HT-29 (cell line): ENCODE measurements around the gene MIER1. TPM values are rescaled to one million over a fixed set of nuclear protein-coding genes. Genes with fewer than 3 reads are reported as not detected.
"Not testable (repeated sequence)": the region's sequence is repeated elsewhere in the genome, so short reads cannot be mapped to it uniquely, and the experiment has no call there.

Source experiments
- DNase-seq: peaks from one replicate; pipeline ENCODE4 v3.0.0-alpha.2; 2015; ENCODE audit warnings: low spot score
- total RNA-seq: library from RNA; depleted of rRNA; stranded (reverse); fragments of >200 nt; shearing (Covaris generic); gene quantifications from 2 replicates; pipeline ENCODE4 v1.2.3, GENCODE V29; 2014; rRNA removed

Gene MIER1
- 10.8 and 12.5 TPM in 2 replicates for total RNA-seq

DNA sequence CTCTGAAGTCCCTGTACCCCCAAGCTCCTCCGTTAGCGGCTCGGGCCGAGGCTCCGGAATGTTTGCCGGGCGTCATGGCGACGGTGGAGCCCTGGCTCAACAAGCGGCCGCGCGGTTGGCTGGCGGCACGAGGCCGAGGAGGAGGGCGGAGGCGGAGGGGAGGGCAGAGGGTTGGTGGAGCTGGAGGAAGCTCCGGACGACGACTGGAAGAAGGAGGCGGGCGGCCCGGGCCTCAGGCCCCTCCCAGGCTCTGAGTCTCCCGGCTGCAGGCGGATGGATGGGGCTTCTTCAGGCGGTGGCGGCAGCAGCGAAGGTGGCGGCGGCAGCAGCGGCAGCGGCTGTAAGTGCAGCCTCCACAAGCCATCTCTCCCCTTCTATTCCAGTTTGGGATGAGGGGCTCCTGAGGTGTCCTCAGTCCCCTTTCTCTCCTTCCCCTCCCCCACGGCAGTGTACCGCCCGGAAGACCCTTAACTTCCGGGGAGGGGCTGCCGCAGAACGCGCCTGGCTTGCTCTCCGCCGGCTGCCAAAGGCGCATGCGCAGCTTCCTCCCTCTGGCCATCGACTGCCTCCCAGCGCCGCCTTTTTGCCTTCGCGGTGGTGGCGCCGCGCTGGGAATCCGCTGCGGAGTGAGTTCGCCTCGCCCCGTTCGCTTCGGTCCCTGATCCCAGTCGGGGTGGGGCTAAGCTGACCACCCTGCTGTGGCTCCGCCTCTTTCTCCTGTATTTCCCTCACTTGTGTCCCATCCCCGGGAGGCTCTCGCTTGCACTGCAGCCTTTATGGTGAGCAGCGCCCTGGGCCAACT is at the start of gene MIER1, which contains the start of gene DNAI4:
Gene MIER1 (plus strand): TSS at position 235 of the 802 bp plus-strand sequence. CDS start 39 bp downstream, at position 274.
Gene DNAI4 (minus strand): TSS at position 101 of the 802 bp plus-strand sequence. CDS start 25 bp downstream, at position 76.
- DNase-seq: peak; percentile 99

DNA sequence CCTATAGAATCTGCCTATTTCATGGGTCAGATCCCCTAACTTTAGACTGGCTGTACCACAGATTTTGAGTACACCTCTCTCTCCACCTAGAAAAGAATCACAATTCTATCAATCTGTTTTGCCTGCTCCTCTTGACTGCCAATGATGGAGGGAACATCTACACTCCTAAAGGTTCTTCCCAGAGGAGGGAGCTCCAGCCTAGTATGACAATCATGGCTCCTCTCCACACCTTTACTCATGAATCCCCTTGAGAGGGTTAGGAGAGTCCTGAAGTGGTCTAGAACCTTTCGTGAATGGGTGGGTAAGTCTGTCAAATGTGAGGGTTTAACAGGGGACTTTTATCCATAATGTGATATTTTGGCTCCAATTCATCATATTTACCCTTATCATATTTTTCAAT is 48.1 kb upstream of the MIER1 start:
- DNase-seq: no peak

DNA sequence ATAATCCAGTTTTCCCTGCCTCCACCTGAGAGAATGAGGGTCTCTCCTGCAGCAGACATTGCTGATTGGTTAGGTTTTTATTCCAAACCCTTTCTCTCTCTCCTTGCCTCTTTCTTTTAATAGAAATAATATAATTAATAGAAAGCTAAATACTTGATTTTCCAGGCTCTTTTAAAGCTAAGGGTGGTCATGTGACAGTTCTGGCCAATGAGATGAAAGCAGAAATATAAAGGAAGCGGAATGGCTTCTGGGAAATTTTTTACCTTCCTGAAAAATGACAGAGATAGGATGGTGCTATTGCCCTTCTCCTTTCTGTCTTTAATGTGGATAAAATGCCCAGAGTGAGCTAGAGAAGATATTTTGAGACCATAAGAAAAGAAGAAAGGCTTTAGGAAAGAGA is 35.8 kb upstream of the MIER1 start:
- DNase-seq: no peak

DNA sequence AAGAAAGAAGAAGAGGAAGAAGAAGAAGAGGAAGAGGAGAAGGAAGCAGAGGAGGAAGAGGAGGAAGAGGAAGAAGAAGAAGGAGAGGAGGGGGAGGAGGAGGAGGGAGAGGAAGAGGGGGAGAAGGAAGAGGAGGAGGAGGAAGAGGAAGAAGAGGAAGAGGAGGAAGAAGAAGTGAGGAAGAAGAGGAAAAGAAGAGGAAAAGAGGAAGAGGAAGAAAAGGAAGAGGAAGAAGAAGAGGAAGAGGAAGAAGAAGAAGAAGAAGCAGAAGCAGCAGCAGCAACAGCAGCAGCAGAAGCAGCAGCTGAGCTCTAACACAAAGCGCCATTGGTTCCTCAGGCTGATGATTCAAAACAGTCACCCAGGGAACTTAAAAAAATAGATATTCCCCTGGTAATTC is 34.2 kb upstream of the MIER1 start:
- no peak for DNase-seq

DNA sequence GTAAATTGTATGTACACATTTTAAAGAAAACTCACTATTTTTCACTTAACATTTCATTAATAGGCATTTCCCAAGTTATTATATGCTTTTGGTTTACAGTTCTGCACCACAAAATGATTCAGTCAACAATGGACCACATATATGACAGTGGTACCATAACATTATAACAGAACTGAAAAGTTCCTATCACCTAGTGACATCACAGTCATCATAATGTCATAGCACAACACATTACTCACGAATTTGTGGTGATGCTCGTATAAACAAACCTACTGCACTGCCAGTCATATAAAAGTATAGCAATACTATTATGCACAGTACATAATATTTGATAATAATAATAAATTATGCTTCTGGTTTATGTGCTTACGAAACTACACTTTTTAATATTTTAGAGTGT is 31.1 kb upstream of the MIER1 start:
- DNase-seq: no peak

DNA sequence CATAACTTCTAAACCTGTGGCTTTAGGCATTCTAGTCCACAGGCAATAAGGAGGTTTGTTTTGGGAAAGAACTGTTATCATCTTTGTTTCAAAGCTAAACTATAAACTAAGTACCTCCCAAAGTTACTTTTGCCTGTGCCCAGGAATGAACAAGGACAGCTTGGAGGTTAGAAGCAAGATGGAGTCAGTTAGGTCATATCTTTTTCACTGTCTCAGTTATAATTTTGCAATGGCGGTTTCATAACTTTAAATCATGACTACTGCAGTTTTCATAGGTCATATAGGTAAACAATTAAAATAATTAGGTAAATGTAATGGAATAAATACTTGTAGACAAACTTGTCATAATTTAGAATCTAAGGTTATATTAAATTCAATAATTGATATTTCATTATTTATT is 9.6 kb upstream of the MIER1 start:
- DNase-seq: not testable (repeated sequence)

DNA sequence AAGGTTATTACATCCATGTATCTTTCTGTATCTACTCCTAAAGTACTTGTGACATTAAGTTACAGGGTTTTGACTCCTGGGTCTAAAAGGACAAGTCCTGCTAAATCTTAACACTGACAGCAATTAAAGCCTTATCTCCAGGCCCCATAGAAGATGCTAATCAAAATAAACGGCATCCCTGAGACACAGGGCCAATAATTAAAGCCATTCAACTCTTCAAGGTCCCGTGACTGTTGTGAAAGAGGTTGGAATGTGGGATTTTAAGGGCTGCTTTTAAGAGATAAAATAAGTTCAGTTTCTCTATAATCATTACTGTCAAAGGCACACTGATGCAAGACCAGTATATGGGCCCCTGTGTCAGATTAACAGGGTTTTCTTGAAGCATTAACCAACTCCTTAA is 8.5 kb upstream of the MIER1 start:
- no peak for DNase-seq

DNA sequence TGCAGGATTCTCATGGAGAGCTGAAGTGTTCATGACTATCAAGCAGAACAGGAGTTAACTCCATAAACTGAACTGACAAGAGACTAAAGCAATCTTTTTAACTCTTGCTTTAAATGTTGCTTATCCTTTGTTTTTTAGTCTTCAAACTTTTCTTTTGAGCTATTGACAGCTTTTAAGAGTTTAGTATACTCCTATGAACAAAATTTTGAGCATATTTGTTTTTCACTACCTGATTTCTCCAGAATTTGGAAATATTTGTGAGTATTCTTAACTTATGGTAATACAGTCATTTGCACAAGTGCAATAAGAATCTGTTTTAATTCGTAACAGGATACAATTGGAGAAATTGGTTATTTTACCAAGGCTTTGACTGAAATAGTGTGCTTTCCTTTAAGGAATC is 7.3 kb upstream of the MIER1 start:
- no peak for DNase-seq

DNA sequence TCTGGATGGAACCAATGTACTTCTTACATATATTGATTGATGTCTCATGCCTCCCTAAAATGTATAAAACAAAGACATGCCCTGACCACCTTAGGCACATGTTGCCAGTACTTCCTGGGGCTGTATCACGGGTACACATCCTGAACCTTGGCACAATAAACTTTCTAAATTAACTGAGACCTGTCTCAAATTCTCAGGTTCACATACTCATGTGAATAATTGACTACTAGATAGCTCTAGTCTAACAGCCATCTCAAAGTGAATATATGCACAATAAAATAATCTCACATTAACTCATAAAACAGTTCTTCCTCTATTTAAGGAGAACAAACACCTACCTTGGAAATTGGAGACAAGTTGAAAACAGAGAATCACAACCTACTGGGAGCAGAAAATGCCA is 5.7 kb upstream of the MIER1 start:
- DNase-seq: no peak

DNA sequence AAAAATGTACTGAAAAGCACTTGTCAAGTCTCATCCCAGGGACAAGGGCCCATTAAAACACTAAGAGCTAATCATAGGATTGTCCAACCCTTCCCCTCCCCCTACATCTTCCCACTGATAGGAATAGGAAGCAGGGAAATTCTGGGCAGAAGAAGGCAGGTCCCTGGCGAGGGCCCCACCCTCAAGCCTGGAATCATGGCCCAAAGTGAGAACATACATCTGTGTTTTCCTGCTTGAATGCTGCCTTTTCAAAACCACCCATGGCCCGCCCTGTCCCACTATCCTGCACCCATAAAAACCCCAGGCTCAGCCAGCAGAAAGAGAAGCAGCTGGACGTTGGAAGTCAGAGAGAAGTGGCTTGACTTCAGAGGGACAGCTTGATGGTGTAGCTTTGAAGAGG is 5.0 kb upstream of the MIER1 start:
- no peak for DNase-seq

DNA sequence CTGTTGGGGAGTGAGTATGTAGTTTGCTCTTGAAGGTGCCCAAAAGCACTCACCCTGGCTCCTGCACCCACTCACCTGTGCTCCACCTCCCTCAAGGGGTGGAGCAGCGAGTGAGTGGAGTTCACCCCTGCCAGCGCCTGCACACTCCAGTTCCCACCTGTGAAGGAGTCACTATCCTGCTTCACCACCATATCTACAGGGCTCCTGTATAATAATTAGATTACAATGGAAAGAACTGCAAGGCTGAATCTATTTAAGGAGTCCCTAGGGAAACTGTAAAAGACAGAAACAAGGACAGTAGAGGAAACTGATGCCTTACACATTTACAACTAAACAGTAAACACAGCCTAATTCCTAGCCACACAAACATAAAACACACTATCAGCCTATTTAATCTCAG is 4.2 kb upstream of the MIER1 start:
- DNase-seq: no peak

DNA sequence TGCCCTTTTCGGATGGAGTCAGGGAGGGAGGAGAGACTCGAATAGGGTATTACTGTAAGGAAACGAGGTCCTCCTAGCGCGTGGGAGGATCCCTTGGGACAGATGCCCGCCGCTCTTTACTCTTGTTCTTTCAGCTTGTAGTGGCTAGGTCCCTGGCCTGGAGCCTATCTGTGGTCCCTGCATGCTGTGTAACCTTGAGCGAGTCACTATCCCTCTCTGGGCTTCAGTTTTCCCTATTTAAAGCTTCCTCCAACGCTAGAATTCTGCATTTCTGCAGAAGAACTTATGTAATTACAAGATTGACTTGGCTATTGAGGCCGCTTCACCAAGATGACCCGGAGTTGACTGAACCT is 744 bp downstream of the MIER1 start:
- no peak for DNase-seq

DNA sequence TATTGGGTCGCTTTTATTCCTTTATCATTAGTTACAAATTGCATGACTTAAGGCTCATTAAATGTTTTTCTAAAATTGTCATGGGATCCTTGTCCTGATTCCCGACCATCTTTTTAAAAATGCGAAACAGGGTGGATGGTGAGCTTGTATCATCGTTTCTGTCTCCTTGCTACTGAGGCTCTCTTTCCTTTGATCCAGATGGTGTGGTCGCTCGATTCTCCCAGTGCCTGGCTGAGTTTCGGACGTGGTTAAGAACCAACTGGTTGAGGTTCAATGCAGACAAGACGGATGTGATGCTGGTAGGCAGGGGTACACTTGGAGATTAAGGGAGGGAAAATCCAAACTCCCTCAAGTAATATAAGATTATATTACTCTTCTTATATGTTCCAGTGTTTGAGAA is 1.2 kb downstream of the MIER1 start:
- DNase-seq: no peak

DNA sequence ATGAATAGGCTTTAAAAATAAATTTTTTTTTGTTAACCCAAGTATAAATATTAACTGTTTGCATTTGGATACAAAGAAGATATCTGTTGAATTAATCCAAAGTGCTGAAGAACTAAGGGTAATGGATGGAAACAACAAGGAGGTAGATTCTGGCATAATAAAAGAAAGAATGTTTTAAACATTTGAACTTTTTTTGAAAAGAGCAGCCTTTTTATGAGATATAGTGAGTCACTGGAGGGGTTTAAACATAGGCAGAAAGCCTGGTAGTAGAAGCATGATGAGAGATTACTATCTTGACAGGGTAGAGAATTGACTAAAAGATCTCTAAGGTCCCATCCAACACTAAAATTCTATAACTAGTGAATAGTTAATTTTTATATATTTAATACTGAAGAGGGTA is 2.7 kb downstream of the MIER1 start:
- no peak for DNase-seq

DNA sequence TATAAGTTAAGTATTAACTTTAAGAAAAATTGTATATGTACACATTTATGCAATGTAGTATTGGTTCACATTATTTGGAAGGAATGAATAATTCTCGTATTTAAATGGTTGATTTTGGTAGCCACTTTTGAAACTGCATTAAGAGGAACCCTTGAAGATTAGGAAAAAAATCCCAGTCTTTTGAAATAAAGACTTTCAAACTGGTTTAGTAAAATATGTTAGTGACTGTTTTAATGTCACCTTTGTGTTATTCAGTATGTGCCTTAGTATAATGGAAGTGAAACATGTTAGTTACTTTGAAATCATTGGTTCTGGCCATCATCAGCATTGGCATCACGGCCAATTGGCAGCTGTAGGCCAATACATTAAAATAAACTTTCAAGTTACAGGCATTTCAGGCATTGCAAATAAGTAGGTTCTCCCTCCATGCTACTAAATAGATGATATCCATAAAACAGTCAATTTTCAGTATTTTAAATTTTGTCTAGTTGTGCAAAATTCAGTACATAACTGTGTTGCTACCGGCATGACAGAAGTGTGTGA is 4.4 kb downstream of the MIER1 start:
- DNase-seq: peak; percentile 41

DNA sequence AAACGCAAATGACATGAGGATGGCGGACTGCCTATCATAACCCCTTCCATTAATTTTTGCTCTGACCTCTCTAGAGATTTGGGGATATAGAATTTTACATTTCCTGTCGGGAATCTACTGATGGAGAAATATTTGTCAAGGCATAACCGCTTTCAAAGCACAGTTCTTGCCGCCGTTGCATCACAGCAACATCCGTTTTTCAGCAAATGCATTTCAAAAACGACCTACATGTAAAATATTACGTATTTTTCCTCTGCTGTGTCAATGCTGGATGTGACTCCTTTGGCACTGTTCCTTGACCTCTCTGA is 4.9 kb downstream of the MIER1 start:
- DNase-seq: no peak

DNA sequence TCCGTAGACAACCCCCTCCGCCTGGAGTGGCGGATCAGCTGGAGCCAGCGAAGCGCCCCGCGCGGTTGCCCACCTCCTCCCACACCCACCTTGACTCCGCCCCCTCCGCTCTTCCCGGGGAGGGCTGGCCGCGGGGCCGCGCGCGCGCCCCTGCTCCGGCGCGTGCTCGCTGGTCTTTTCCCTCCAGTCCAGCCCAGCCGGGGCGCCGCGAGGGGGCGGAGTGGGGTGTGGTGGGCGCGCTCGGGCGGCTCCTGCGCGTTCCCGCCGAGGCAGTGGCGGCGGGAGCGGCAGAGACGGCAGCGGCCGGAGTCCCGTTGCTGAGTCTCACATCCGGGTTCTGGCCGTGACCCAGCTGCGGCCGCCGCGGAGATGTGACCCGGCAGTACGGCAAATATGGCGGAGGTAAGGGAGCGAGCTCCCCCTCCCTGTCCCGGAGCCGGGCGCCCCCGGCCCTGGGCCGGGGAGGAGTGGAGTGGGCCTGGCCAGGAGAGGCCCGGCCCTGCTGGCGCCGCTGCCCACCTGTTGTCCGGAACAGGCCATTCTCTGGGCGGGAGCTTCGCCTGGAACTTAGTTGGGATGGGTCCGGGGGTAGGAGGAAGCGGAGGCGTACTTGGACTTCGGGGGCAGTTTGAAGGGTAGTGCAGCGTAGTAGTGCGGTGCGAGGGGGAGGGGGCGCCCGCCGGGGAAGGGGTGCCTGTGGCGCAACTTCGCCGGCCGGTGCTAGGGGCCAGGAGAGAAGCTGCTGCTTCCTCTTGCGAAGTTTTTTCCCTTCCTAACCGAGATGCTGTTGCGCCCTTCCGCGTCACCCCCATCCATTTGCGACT is 5.4 kb downstream of the MIER1 start:
- DNase-seq: peak; percentile 95

DNA sequence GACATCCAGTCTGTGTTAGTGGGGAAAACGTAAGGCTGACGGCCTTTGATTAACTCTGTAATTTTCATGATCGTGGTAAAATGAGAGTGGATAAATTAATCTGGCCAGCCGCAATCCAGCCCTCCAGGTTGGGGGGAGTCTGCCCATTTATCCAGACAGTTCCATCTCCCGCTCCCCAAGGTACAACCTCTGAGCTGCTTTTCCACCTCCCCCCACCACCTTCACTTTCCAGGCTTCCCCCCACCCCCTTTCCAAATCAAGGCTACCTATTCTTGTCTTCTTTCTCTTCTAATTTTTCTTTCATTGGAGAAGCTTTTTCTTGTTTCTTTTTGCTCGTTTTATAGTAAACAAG is 6.0 kb downstream of the MIER1 start:
- no peak for DNase-seq

DNA sequence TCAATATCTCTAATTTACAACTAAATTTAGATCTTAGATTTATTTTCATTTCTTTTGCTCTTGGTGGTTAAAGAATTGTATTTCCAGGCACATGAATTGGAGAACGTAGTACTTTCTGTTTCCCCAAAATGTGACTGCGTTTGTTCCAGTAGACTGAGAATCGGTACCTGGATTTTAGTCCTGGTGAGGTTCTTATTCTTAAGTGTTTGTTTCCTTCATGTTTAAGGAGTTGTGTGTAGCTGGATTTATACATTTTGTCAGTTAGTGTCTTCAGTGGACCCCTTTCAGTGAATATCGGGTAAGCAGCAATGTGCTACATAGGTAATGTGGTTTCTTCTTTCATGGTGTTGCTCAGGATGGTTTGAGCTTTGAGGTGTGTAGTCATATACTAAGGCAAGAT is 6.8 kb downstream of the MIER1 start:
- DNase-seq: peak; percentile 52

DNA sequence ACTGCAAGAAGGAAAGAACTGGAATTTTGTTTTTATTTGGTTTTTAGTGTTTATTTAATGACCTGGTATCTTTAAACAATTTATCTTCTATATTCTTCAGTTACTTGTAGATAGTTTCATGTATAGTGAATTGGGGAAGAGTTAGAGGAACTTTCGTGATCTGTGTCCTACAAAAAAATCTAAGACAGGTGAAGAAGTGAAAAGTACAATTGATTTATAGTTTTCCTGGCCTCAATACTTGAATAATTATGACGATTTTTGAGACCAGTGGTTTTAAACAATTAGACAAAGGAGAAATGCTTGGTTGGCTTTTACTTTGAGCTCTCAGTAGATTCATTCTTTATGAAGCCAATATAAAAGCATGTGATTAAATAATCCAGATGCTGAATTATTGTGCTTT is 7.5 kb downstream of the MIER1 start:
- DNase-seq: peak; percentile 43

DNA sequence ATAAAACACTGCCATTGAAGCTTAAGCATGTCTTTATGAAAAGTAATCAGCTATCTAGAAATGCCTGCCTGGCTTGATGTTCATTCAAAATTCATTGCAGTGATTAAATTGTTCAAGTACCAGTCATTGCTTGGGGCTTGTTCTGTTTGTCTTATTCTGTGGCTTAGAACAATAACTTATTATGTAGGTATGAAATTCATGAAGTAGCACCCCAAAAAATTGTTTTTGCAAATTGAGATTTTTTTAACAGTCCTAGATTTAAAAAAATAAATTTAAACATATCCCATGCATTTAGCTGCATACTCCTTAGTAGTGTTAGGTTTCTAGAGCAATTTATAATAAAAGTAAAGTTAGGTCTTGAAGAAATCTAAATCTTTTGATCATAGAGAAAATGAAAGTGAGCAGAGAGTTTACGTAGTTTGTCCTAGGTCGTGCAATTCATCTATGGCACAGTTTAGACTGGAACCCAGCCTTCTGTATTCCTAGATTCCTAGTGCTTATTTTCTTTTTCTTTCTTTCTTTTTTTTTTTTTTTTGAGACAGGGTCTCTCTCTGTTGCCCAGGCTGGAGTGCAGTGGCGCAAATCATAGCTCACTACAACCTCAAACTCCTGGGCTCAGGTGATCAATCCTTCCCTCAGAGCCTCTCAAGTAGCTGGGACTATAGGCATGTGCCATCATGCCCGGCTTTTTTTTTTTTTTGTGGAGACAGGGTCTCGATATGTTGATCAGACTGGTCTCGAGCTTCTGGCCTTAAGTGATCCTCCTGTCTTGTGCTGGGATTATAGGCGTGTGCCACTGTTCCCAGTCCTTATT is 9.3 kb downstream of the MIER1 start:
- peak; percentile 51 for DNase-seq
